K562 (cell line): ENCODE data around the gene TMEM202. TPM values are rescaled to one million over a fixed set of nuclear protein-coding genes. Genes with fewer than 3 reads are reported as not detected.

Experiments used
- ATAC-seq: fragments of 200-7000 bp; cut with Tn5 transposase; 3 replicates; pipeline ENCODE4 v1.9.1; 2020; ENCODE audit warnings: moderate library complexity
- BruUV-seq: library from RNA; stranded (reverse); fragments of 400-500 nt; replicated peaks from 2 replicates; lab custom pipeline; 2021; lab: Mats Ljungman, UMichigan
- CTCF ChIA-PET: fragments of 300-600 bp; formaldehyde crosslinking; extraction: SDS; loops from one replicate; lab custom pipeline; 2021; ENCODE audit warnings: low intra/inter-chr PET ratio; lab: Yijun Ruan, JAX
- POLR2A ChIA-PET: fragments of 300-600, 350-650 bp; sonication (Branson Sonifier 250); formaldehyde crosslinking; extraction: SDS; loops from one replicate; lab custom pipeline; 2021; ENCODE audit warnings: antibody characterized with exemption, inconsistent platforms; lab: Yijun Ruan, JAX
- DNase-seq, 4 experiments: peaks; one replicate each; pipeline versions ENCODE4 v3.0.0 to v3.0.0-alpha.2; 2011 to 2018; ENCODE audit warnings: low spot score in 3 of 4, mixed read lengths in 3 of 4; ENCODE audit errors: extremely low read depth in 1 of 4
- FAIRE-seq: peaks from 2 replicates; lab custom pipeline; 2011; peaks lifted over from hg19 to GRCh38; lab: Jason Lieb, UNC
- H2AFZ ChIP-seq: 2 replicates; pipeline ENCODE4 v1.6.0; 2011; ENCODE audit warnings: low read depth, low read length, control low read depth, inconsistent platforms
- H3K27ac ChIP-seq: fragments of 200-600 bp; 3 replicates; pipeline ENCODE4 v1.8.0; 2011; ENCODE audit warnings: low read depth, mild to moderate bottlenecking, control low read depth, inconsistent platforms, low read length, moderate library complexity, mixed read lengths; ENCODE audit errors: extremely low read depth
- H3K27me3 ChIP-seq, 2 experiments: fragments of 300-600 bp in 1 of 2; 2 replicates in 1 of 2; 3 replicates in 1 of 2; pipeline versions ENCODE4 v1.6.0 to v1.8.0; 2011; ENCODE audit warnings: inconsistent platforms in 2 of 2, low read length in 2 of 2, mild to moderate bottlenecking in 1 of 2, mixed read lengths in 1 of 2, moderate library complexity in 1 of 2; ENCODE audit not compliant: control insufficient read depth in 2 of 2, insufficient read depth in 2 of 2
- H3K36me3 ChIP-seq: fragments of 300-600 bp; 3 replicates; pipeline ENCODE4 v1.8.0; 2011; ENCODE audit warnings: mild to moderate bottlenecking, low read length, inconsistent platforms; ENCODE audit not compliant: control insufficient read depth, insufficient read depth
- H3K4me1 ChIP-seq, 2 experiments: fragments of 200-600 bp in 1 of 2; replicated peaks in 1 of 2; 2 replicates in 1 of 2; 3 replicates in 1 of 2; pipeline versions ENCODE4 v1.5.1 to v1.8.0; 2011; ENCODE audit warnings: inconsistent platforms in 2 of 2, low read length in 2 of 2, mild to moderate bottlenecking in 1 of 2, mixed read lengths in 1 of 2, moderate library complexity in 1 of 2; ENCODE audit not compliant: control insufficient read depth in 2 of 2, insufficient read depth in 2 of 2
- H3K4me2 ChIP-seq: 2 replicates; pipeline ENCODE4 v1.6.1; 2011; ENCODE audit warnings: low read length, control low read depth, inconsistent platforms, mixed read lengths; ENCODE audit not compliant: insufficient read depth
- H3K4me3 ChIP-seq: fragments of 200-600 bp; sonication (generic), shearing (Covaris generic); 2 replicates; pipeline ENCODE4 v1.5.1; 2016; ENCODE audit warnings: control low read depth, inconsistent platforms
- H3K79me2 ChIP-seq: fragments of 200-600 bp; 3 replicates; pipeline ENCODE4 v1.8.0; 2011; ENCODE audit warnings: low read length, inconsistent platforms; ENCODE audit not compliant: control insufficient read depth, insufficient read depth
- H3K9ac ChIP-seq, 2 experiments: 2 replicates each; pipeline versions ENCODE4 v1.6.0 to v1.6.1; 2011; ENCODE audit warnings: low read depth in 2 of 2, low read length in 2 of 2, control low read depth in 1 of 2, inconsistent platforms in 1 of 2, mild to moderate bottlenecking in 1 of 2, mixed read lengths in 1 of 2; ENCODE audit not compliant: insufficient read depth in 1 of 2
- H3K9me1 ChIP-seq: one replicate; pipeline ENCODE4 v1.6.0; 2011; ENCODE audit warnings: inconsistent platforms, mild to moderate bottlenecking, low read length, moderate library complexity; ENCODE audit not compliant: control insufficient read depth, insufficient read depth
- H3K9me3 ChIP-seq: replicated peaks from 2 replicates; pipeline ENCODE4 v1.5.1; 2011; ENCODE audit warnings: low read depth, low read length, inconsistent platforms; ENCODE audit not compliant: control insufficient read depth, insufficient read depth
- H4K20me1 ChIP-seq: replicated peaks from 2 replicates; pipeline ENCODE4 v1.6.1; 2011; ENCODE audit warnings: low read length, inconsistent platforms, mixed read lengths; ENCODE audit not compliant: control insufficient read depth, insufficient read depth
- ADNP ChIP-seq: fragments of 200-800 bp; sonication (Bioruptor generic); IDR thresholded peaks from 2 replicates; pipeline ENCODE4 v1.6.1; 2016; ENCODE audit warnings: missing genetic modification characterization, missing compliant biosample characterization
- COPS2 ChIP-seq: fragments of 450-650 bp; conservative IDR thresholded peaks from 2 replicates; pipeline ENCODE4 v1.6.1; 2016; ENCODE audit warnings: mild to moderate bottlenecking, moderate library complexity
- CTCF ChIP-seq, 3 experiments: IDR thresholded peaks in 2 of 3; conservative IDR thresholded peaks in 1 of 3; 2 replicates each; pipeline ENCODE4 v1.5.1; 2011 to 2012; ENCODE audit warnings: low read length in 3 of 3, mild to moderate bottlenecking in 3 of 3, control low read depth in 2 of 3, improper control_type of control experiment in 1 of 3, inconsistent platforms in 1 of 3, low read depth in 1 of 3, mixed read lengths in 1 of 3, moderate library complexity in 1 of 3; ENCODE audit not compliant: insufficient read depth in 2 of 3
- FOXJ2 ChIP-seq: fragments of 200-800 bp; sonication (Bioruptor generic); IDR thresholded peaks from 2 replicates; pipeline ENCODE4 v1.6.1; 2016; ENCODE audit warnings: missing genetic modification characterization, missing compliant biosample characterization
- FUS ChIP-seq: fragments of 200-400 bp; formaldehyde crosslinking; optimal IDR thresholded peaks from 2 replicates; pipeline ENCODE3; 2017; ENCODE audit warnings: low read depth, low read length
- GTF2A2 ChIP-seq: IDR thresholded peaks from 2 replicates; pipeline ENCODE4 v1.6.1; 2016; ENCODE audit warnings: mild to moderate bottlenecking, missing genetic modification characterization, missing compliant biosample characterization
- HMGN3 ChIP-seq: IDR thresholded peaks from 2 replicates; pipeline ENCODE4 v1.6.1; 2011; ENCODE audit warnings: borderline replicate concordance, low read depth, mild to moderate bottlenecking, mixed read lengths, low read length; ENCODE audit not compliant: insufficient read length; ENCODE audit errors: extremely low read depth
- IRF9 ChIP-seq: fragments of 450-650 bp; IDR thresholded peaks from 2 replicates; pipeline ENCODE4 v1.6.1; 2016; ENCODE audit warnings: missing biosample characterization, missing genetic modification characterization
- MED1 ChIP-seq: sonication (generic); formaldehyde crosslinking; IDR thresholded peaks from 2 replicates; pipeline ENCODE4 v1.8.1; 2023; ENCODE audit warnings: missing genetic modification reagents, borderline replicate concordance
- NFIC ChIP-seq: fragments of 450-650 bp; IDR thresholded peaks from 2 replicates; pipeline ENCODE4 v1.6.1; 2017; ENCODE audit warnings: mild to moderate bottlenecking, inconsistent platforms
- RBBP5 ChIP-seq: fragments of 200-600 bp; sonication (generic); IDR thresholded peaks from 2 replicates; pipeline ENCODE4 v1.6.1; 2012; ENCODE audit warnings: borderline replicate concordance, mild to moderate bottlenecking, low read length, control low read depth, inconsistent platforms; ENCODE audit not compliant: insufficient read depth, poor library complexity, severe bottlenecking
- SETDB1 ChIP-seq: IDR thresholded peaks from one replicate; pipeline ENCODE4 v1.6.1; 2012; ENCODE audit warnings: low read length, control low read depth, inconsistent platforms
- SMARCA5 ChIP-seq: fragments of 450-650 bp; IDR thresholded peaks from 2 replicates; pipeline ENCODE4 v1.6.1; 2016
- ZBTB43 ChIP-seq: sonication (generic); formaldehyde crosslinking; IDR thresholded peaks from 2 replicates; pipeline ENCODE4 v1.8.0; 2023; ENCODE audit warnings: mild to moderate bottlenecking, missing genetic modification reagents
- ZNF23 ChIP-seq: fragments of 250-450 bp; sonication (Bioruptor Pico); IDR thresholded peaks from 2 replicates; pipeline ENCODE4 v1.4.0; 2020; ENCODE audit warnings: mild to moderate bottlenecking
- ZNF57 ChIP-seq: fragments of 450-650 bp; formaldehyde crosslinking; IDR thresholded peaks from 2 replicates; pipeline ENCODE4 v1.4.0; 2020; ENCODE audit warnings: mild to moderate bottlenecking, moderate library complexity
- ZNF77 ChIP-seq: fragments of 250-450 bp; sonication (Bioruptor Pico); IDR thresholded peaks from 2 replicates; pipeline ENCODE4 v1.5.0; 2020
- ZNF780A ChIP-seq: fragments of 250-450 bp; sonication (Bioruptor Pico); IDR thresholded peaks from 2 replicates; pipeline ENCODE4 v1.5.0; 2021; ENCODE audit warnings: mild to moderate bottlenecking
- WGBS: fragments of 100-300 bp; shearing (Covaris generic); methylation state at CpG from one replicate; pipeline ENCODE4 v1.1.6; 2016; ENCODE audit warnings: low coverage, mixed read lengths; ENCODE audit not compliant: insufficient coverage; ENCODE audit errors: missing lambda C conversion rate; 5-methylcytosine and 5-hydroxymethylcytosine counted together
- in situ Hi-C: fragments of 300-500 bp; cut with MboI; formaldehyde crosslinking; loops from 4 replicates; pipeline ENCODE4 v1.15.0; 2018; ENCODE audit warnings: inconsistent platforms, mixed read lengths
- intact Hi-C: fragments of 100-400 bp; cut with micrococcal nuclease; formaldehyde crosslinking; loops from 2 replicates; pipeline ENCODE4 v1.14.2; 2022
- polyA plus RNA-seq, 8 experiments: library from polyadenylated mRNA; depleted of rRNA in 4 of 8; stranded (reverse) in 5 of 8; unstranded in 3 of 8; fragments of >200 nt; fragmentation: Nextera tagmentation in 2 of 8; fragmentation: Illumina TruSeq in 1 of 8; extraction: Ambion mirVana in 2 of 8; extraction: Trizol in 1 of 8; gene quantifications; 2 replicates each; pipeline versions ENCODE4 v1.2.1 to v1.2.3, GENCODE V29; 2011 to 2014; ENCODE audit warnings: inconsistent platforms in 1 of 8, missing spikeins in 1 of 8
- total RNA-seq, 7 experiments: library from RNA; depleted of rRNA in 6 of 7; stranded (reverse); fragments of >200 nt in 6 of 7; fragmentation: Illumina TruSeq in 2 of 7; extraction: Trizol in 2 of 7; gene quantifications; 2 replicates each; pipeline versions ENCODE4 v1.2.1 to v1.2.3, GENCODE V29; 2011 to 2021; ENCODE audit warnings: low replicate concordance in 1 of 7

TMEM202 gene
- total and polyA plus RNA-seq, 9 of the 15 experiments (the other 6 are each of a cell fraction or from before 2014, with no cell fraction given): not detected

- WGBS: 0% methylated on average over 3 of the region's 3 CpGs
- intact Hi-C loops: no loop called here
- CTCF ChIA-PET: no interaction called here
Measured at GRCh38 chr15:72406936-72407335, 8.8 kb downstream of the TMEM202 start.

More at GRCh38 chr15:72406936-72407335, 8.8 kb downstream of the TMEM202 start:
- DNase-seq: no peak
- POLR2A ChIA-PET: no interaction called here
- H3K79me2 ChIP-seq: no peaks in the 10 kb centered on the region
- H3K27ac ChIP-seq: no peak overlapping the region
- BruUV-seq: no TSS peak
- no peak overlapping the region for H3K9ac ChIP-seq
- no peak overlapping the region for H2AFZ ChIP-seq
- no peak for TF ChIP-seq CTCF (IDR thresholded peaks at IDR 0.05 in 2 of 3, conservative IDR thresholded peaks at IDR 0.05 in 1 of 3; ENCODE audit: insufficient read depth in 2 of 3, low read depth in 1 of 3, low read length in 3 of 3)
- no peak for TF ChIP-seq ZNF23 (CRISPR knock-in tag)
- TF ChIP-seq ADNP (tag): no peak
- TF ChIP-seq NFIC: no peak
- no peak for TF ChIP-seq COPS2
- TF ChIP-seq RBBP5: no peak
- TF ChIP-seq GTF2A2 (tag): no peak
- no peak for TF ChIP-seq HMGN3
- no peak for TF ChIP-seq MED1 (CRISPR knock-in tag)
- no peak for TF ChIP-seq ZNF57 (CRISPR knock-in tag)
- no peak for TF ChIP-seq ZNF780A (CRISPR knock-in tag)
- TF ChIP-seq SMARCA5: no peak
- TF ChIP-seq ZNF77 (CRISPR knock-in tag): no peak
- no peak for TF ChIP-seq IRF9 (tag)
- no peak for TF ChIP-seq FUS
- no peak for TF ChIP-seq SETDB1
- TF ChIP-seq FOXJ2 (tag): no peak
- no peak for TF ChIP-seq ZBTB43 (CRISPR knock-in tag)
- no peaks in the 10 kb centered on the region for H3K36me3 ChIP-seq
- no peaks in the 10 kb centered on the region for H3K9me1 ChIP-seq
- H3K4me1 ChIP-seq: no peaks in the 10 kb centered on the region
- H3K27me3 ChIP-seq: peaks cover 14 to 15% of the 10 kb centered on the region in 2 experiments
- no peaks in the 10 kb centered on the region for H4K20me1 ChIP-seq
- no peak for ATAC-seq
- no peak overlapping the region for H3K4me2 ChIP-seq
- H3K9me3 ChIP-seq: no peaks in the 10 kb centered on the region; the same call in 1 of the 2 replicates
- FAIRE-seq: no peak
- no peak overlapping the region for H3K4me3 ChIP-seq
- in situ Hi-C loops: no loop called here
